Tibial artery (tissue), 4 donors: ENCODE data around the gene TIMM17A.

ENCODE experiments used
- DNase-seq, 2 donors: peaks; one replicate each; pipeline ENCODE4 v3.0.0-alpha.2; 2019
- H3K27ac ChIP-seq, 2 donors: fragments of 200-600 bp; sonication (generic) in 1 of 2; 1 replicate in 1 of 2; 2 replicates in 1 of 2; pipeline ENCODE4 v1.5.1; 2018 to 2019; ENCODE audit warnings: mild to moderate bottlenecking in 1 of 2
- H3K27me3 ChIP-seq, 2 donors: fragments of 200-600 bp; sonication (generic) in 1 of 2; one replicate each; pipeline versions ENCODE4 v1.5.1 to v1.6.0; 2016 to 2019
- H3K36me3 ChIP-seq, 3 donors: fragments of 200-600 bp; sonication (generic) in 2 of 3; one replicate each; pipeline ENCODE4 v1.5.1; 2016 to 2019; ENCODE audit warnings: mild to moderate bottlenecking in 2 of 3
- H3K4me1 ChIP-seq, 4 donors: fragments of 200-600 bp; sonication (generic) in 2 of 4; 1 replicate in 3 of 4; 2 replicates in 1 of 4; pipeline ENCODE4 v1.5.1; 2016 to 2019
- H3K4me3 ChIP-seq, 2 donors: fragments of 200-600 bp; sonication (generic) in 1 of 2; 1 replicate in 1 of 2; 2 replicates in 1 of 2; pipeline ENCODE4 v1.5.1; 2018 to 2019; ENCODE audit warnings: mild to moderate bottlenecking in 2 of 2
- H3K9me3 ChIP-seq, 3 donors: fragments of 200-600 bp; sonication (generic) in 1 of 3; one replicate each; pipeline ENCODE4 v1.5.1; 2016 to 2019
- intact Hi-C: fragments of 100-400 bp; cut with DNase I; formaldehyde crosslinking; loops from one replicate; pipeline ENCODE4 v1.15.0; 2023; ENCODE audit warnings: low total_unique reads
- TF ChIP-seq, protein P1 (sequence below), 2 experiments: fragments of 200-600 bp in 1 of 2; fragments of 450-650 bp in 1 of 2; IDR thresholded peaks; one replicate each; pipeline ENCODE4 v1.5.1; 2017 to 2019; ENCODE audit warnings: antibody characterized with exemption in 2 of 2, mild to moderate bottlenecking in 1 of 2, moderate library complexity in 1 of 2

Gene TIMM17A

DNA sequence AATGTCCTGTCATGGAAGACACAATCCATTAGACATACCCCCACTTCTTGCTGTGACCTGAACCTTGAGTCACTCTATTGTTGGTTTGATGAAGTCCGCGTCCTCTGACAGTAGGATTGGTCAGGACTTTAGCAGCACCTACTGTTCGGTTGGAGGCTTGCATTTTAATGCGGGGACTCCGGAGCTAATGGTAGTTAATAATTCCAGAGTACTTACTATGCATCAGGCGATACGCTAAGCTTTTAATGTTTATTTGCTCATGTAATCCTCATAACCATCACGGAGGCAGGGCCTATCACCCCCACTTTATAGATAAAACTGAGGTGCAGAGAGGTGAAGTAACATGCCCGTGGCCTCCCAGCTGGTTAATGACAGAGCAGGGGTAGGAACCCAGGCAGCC lies 47.2 kb downstream of the TIMM17A start:
- Histone ChIP-seq H3K4me1 (peaks cover 0 to under 1% (median 0%) of the 10 kb centered on the region in 4 donors), H3K27ac (no peak overlapping the region), H3K4me3 (no peak overlapping the region), H3K27me3 (no peaks in the 10 kb centered on the region), H3K36me3 (peaks cover 48 to 87% (median 78%) of the 10 kb centered on the region in 3 donors), H3K9me3 (no peaks in the 10 kb centered on the region)
- intact Hi-C loops = no loop called here
- TF ChIP-seq, protein P1, sequence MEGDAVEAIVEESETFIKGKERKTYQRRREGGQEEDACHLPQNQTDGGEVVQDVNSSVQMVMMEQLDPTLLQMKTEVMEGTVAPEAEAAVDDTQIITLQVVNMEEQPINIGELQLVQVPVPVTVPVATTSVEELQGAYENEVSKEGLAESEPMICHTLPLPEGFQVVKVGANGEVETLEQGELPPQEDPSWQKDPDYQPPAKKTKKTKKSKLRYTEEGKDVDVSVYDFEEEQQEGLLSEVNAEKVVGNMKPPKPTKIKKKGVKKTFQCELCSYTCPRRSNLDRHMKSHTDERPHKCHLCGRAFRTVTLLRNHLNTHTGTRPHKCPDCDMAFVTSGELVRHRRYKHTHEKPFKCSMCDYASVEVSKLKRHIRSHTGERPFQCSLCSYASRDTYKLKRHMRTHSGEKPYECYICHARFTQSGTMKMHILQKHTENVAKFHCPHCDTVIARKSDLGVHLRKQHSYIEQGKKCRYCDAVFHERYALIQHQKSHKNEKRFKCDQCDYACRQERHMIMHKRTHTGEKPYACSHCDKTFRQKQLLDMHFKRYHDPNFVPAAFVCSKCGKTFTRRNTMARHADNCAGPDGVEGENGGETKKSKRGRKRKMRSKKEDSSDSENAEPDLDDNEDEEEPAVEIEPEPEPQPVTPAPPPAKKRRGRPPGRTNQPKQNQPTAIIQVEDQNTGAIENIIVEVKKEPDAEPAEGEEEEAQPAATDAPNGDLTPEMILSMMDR (IDR thresholded peaks at IDR 0.05) = no peak
- no peak for DNase-seq

DNA sequence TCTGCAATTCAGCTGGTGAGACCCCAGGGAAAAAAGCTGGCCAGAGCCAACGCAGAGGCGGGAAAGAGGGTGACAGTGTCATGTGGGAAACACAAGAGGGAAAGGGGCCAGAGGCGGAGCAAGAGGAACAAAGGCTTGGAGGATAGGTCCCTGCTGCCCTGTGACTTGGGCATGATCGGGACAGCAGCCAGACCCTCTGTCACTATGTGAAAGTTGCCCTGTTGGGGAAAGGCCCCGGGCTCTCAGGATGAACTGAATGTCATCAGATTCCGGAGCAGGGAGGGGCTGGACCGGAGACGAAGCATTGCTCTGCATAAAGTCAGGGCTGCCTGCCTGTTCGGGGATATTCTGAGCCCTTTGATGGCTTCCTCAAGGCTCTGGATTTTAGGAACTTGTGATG lies 49.4 kb downstream of the TIMM17A start:
- TF ChIP-seq, protein P1 (IDR thresholded peaks at IDR 0.05) = no peak
- no peak for DNase-seq
- no peaks in the 10 kb centered on the region for H3K27me3 ChIP-seq
- no peak overlapping the region for H3K27ac ChIP-seq
- H3K4me1 ChIP-seq = peaks cover 0 to 6% (median 0%) of the 10 kb centered on the region in 4 donors
- intact Hi-C loops = no loop called here
- no peaks in the 10 kb centered on the region for H3K9me3 ChIP-seq
- H3K4me3 ChIP-seq = no peak overlapping the region
- H3K36me3 ChIP-seq = peaks cover 37 to 69% (median 68%) of the 10 kb centered on the region in 3 donors

DNA sequence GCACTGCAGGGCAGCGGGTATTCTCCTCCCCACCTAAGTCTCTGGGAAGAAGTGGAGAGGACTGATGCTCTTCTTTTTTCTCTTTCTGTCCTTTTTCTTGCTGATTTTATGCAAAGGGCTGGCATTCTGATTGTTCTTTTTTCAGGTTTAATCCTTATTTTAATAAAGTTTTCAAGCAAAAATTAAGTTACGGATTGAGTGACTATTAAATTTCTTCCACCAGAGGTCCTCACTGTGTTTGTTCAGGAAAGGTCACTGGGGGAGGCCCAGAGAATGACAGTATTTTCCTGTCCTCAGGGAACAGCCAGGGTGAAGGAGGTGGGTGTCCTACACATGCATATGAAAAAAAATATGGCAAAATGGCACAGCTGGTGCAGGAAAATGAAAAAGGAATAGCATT lies 50.7 kb downstream of the TIMM17A start:
- TF ChIP-seq, protein P1 (IDR thresholded peaks at IDR 0.05) = peak; percentile 27 to 30
- Histone ChIP-seq H3K9me3 (no peaks in the 10 kb centered on the region), H3K27me3 (no peaks in the 10 kb centered on the region), H3K27ac (no peak overlapping the region), H3K4me1 (peaks cover 0 to 6% (median 0%) of the 10 kb centered on the region in 4 donors), H3K36me3 (peaks cover 37 to 57% (median 56%) of the 10 kb centered on the region in 3 donors), H3K4me3 (no peak overlapping the region)
- DNase-seq = no peak
- intact Hi-C loops = no loop called here

DNA sequence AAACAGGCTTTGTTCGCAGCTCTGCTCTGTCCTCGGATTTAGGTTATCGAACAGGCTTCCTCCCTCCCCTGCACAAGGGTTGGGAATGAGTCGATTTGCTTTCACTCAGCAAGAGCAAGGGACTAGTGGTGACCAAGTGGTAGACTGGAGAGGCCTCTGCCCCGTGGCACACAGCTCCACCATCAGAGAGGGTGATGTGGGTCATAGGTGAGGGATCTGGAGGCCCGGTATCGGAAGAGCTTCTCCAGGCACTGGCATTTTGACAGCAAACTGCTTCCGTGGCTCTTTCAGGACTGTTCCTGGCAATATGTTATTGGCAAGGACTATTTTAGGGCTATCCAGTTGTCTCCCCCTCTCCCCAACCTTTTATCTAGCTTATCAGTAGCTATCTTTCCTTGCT lies 52.0 kb downstream of the TIMM17A start:
- H3K27ac ChIP-seq = no peak overlapping the region
- no peaks in the 10 kb centered on the region for H3K9me3 ChIP-seq
- no peak overlapping the region for H3K4me3 ChIP-seq
- peaks cover 31 to 52% (median 44%) of the 10 kb centered on the region in 3 donors for H3K36me3 ChIP-seq
- H3K4me1 ChIP-seq = peaks cover 0 to 6% (median 0%) of the 10 kb centered on the region in 4 donors
- no peak for DNase-seq
- no peaks in the 10 kb centered on the region for H3K27me3 ChIP-seq
- intact Hi-C loops = no loop called here
- TF ChIP-seq, protein P1 (IDR thresholded peaks at IDR 0.05) = no peak

DNA sequence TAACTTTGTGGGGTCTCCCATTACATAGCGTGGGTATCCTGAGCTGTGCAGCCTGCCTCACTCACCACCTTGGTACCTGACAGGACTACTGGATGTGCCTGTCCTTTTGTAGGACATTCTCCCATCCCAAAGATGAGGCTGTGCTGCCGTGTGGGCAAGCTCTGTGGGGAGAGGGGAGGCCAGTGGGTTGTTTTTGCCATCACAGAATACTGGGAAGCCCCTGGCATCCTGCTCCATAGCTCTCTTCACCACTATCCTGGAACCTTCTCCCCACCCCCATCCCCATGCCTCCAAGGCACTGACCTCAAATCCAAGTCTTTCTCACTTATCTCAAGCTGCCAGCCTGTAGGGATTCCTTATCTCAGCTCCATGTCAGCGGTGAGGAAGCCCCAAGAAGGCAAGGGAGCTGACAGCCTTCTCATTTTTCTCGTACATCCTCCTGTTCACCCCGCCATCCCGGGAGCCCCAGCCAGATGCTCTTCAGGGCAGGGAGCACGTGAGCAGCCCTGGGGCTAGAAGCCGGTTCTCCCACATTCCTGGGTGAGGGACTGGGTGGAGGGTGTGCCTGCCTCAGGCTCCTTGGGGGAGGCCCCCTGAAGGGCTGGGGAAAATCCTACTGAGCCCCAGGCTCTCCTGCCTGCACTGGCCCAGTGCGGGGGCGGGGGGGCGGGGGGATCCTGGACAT lies 52.6 kb downstream of the TIMM17A start:
- Histone ChIP-seq H3K9me3 (no peaks in the 10 kb centered on the region), H3K4me1 (peaks cover 0 to 6% (median 0%) of the 10 kb centered on the region in 4 donors), H3K4me3 (no peak overlapping the region), H3K36me3 (peaks cover 28 to 52% (median 38%) of the 10 kb centered on the region in 3 donors), H3K27me3 (no peaks in the 10 kb centered on the region), H3K27ac (no peak overlapping the region)
- no peak for DNase-seq
- TF ChIP-seq, protein P1 (IDR thresholded peaks at IDR 0.05) = no peak
- intact Hi-C loops = no loop called here
